ENCODE results near the gene FAM53B. TPM values are rescaled to one million over a fixed set of nuclear protein-coding genes. Genes with fewer than 3 reads are reported as not detected.

FAM53B gene
- total RNA-seq, 6 experiments from 2014 or later = 4.4 to 10.8 (median 4.8) TPM

DNA sequence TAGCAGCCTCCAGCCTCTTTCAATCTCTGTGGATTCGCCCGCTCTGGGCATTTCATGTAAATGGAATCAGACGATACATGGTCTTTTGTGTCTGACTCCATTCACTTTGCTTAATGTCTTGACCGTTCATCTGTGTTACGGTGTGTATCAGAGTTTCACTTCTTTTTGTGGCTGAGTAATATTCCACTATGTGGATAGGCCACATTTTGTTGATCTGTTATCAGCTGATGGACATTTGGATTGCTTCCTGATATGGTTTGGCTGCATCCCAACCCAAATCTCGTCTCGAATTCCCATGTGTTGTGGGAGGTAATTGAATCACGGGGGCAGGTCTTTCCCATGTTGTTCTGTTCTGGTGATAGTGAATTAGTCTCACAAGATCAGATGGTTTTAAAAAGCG lies 173.5 kb downstream of the FAM53B start:
- no peak overlapping the region for H3K27ac ChIP-seq
- no peak for ATAC-seq
- WGBS (ENCODE audit: insufficient coverage, low coverage, low lambda C conversion rate, missing lambda C conversion rate) = 73% methylated on average over 7 of the region's 9 CpGs
- TF ChIP-seq POLR2A (IDR thresholded peaks at IDR 0.05) (no peak), CTCF (IDR thresholded peaks at IDR 0.05) (no peak)
- H3K9me3 ChIP-seq = no peaks in the 10 kb centered on the region
- no peaks in the 10 kb centered on the region for H3K36me3 ChIP-seq
- H3K4me1 ChIP-seq = no peaks in the 10 kb centered on the region
- no peak for DNase-seq
- H3K4me3 ChIP-seq = no peak overlapping the region
- intact Hi-C loops (cut with DNase I) = no loop called here
- no peaks in the 10 kb centered on the region for H3K27me3 ChIP-seq

DNA sequence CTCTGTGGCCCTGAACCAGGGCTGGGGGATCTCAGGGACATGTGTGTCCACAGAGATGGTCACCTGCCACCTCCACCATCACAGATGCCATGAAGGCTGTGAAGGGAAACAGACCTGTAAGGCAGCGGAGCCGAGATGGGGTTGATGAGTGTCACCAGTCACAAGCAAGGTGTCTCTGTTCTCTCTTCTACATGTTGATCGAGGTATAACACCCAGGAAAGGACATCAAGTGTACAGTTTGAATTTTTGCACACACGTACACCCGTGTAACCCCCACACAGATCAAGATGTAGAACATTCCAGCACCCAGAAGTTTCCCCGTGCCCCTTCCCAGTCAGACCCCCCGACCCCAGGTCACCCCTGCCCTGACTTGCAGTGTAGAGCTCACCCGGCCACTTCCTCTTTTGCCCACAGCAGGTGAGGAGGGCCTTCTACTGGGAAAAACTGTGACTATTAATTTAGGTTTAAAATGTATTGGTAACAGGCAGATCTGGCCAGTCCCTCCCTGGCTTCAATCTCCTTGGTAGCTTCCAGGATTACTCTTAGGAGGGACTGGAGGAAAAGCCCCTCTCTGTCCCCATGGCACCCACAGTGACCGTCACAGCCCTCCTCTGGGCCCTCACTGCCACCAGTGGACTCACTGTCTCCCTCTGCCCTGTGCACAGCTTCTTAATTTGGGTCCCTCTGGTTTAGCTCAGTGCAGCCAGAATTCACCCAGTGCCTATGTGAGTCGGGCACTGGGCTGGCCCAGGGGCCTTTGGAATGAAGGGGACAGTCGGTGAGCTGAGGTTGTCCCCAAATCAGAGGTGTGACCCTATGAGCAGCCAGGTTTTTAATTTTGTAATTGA lies 174.3 kb downstream of the FAM53B start:
- no peaks in the 10 kb centered on the region for H3K4me1 ChIP-seq
- H3K9me3 ChIP-seq = no peaks in the 10 kb centered on the region
- H3K27me3 ChIP-seq = no peaks in the 10 kb centered on the region
- H3K36me3 ChIP-seq = no peaks in the 10 kb centered on the region
- intact Hi-C loops (cut with DNase I) = no loop called here
- no peak overlapping the region for H3K27ac ChIP-seq
- DNase-seq = no peak
- ATAC-seq = no peak
- 74% methylated on average over 5 of the region's 11 CpGs for WGBS (ENCODE audit: insufficient coverage, low coverage, low lambda C conversion rate, missing lambda C conversion rate)
- no peak overlapping the region for H3K4me3 ChIP-seq
- TF ChIP-seq POLR2A (IDR thresholded peaks at IDR 0.05) (no peak), CTCF (IDR thresholded peaks at IDR 0.05) (no peak)

Small RNAs within 50 kb of the gene (small RNA-seq; reads per million reads assigned to genes)
- gene RF00019 = 0 reads per million in 2 experiments

Other genes with a start within 250 kb of the FAM53B start
- gene EEF1AKMT2, start 47.5 kb upstream of the FAM53B start, total RNA-seq = 1 to 10 TPM; 5.3 to 7.9 (median 7.4) TPM
- gene ABRAXAS2, start 57.4 kb upstream of the FAM53B start, total RNA-seq = 1 to 10 TPM; 7.1 to 8.1 (median 7.7) TPM
- 10 to 100 TPM in 4 of 6 experiments, 1 to 10 TPM in 2; 8.6 to 17.6 (median 11.6) TPM for gene ZRANB1, start 197.7 kb upstream of the FAM53B start, total RNA-seq